Left lung (tissue), 10 donors: Measurements from ENCODE around the gene CS. TPM values are rescaled to one million over a fixed set of nuclear protein-coding genes. Genes with fewer than 3 reads are reported as not detected.

Experiments used
- ATAC-seq: fragments of 200-7000 bp; cut with Tn5 transposase; one replicate; pipeline ENCODE4 v1.9.1; 2020; ENCODE audit warnings: moderate library complexity
- DNase-seq, 4 donors: peaks; one replicate each; pipeline ENCODE4 v3.0.0-alpha.2; 2013 to 2020
- H3K27ac ChIP-seq, 2 donors: fragments of 200-600 bp; sonication (generic) in 1 of 2; one replicate each; pipeline versions ENCODE4 v1.5.0 to v1.8.0; 2020 to 2021
- H3K27me3 ChIP-seq, 2 donors: fragments of 200-600 bp; sonication (generic) in 1 of 2; one replicate each; pipeline versions ENCODE4 v1.5.0 to v1.8.0; 2020 to 2021
- H3K36me3 ChIP-seq, 2 donors: fragments of 200-600 bp; sonication (generic) in 1 of 2; one replicate each; pipeline versions ENCODE4 v1.5.0 to v1.8.0; 2020 to 2021
- H3K4me1 ChIP-seq, 2 donors: fragments of 200-600 bp; one replicate each; pipeline ENCODE4 v1.8.0; 2021
- H3K4me3 ChIP-seq, 2 donors: fragments of 200-600 bp; sonication (generic) in 1 of 2; one replicate each; pipeline versions ENCODE4 v1.5.0 to v1.8.0; 2020 to 2021; ENCODE audit warnings: mild to moderate bottlenecking in 1 of 2
- H3K9me3 ChIP-seq, 2 donors: fragments of 200-600 bp; sonication (generic) in 1 of 2; one replicate each; pipeline versions ENCODE4 v1.5.0 to v1.8.0; 2020 to 2021
- intact Hi-C, 2 donors: fragments of 100-400 bp; cut with DNase I; formaldehyde crosslinking; loops; one replicate each; pipeline versions ENCODE4 v1.11.2 to v1.14.2; 2022
- polyA plus RNA-seq, 6 donors: library from polyadenylated mRNA; unstranded; fragments of 120-200 nt; gene quantifications; one replicate each; pipeline ENCODE4 v1.2.1, GENCODE V29; 2013; ENCODE audit not compliant: insufficient read length in 6 of 6
- total RNA-seq, 2 donors: library from RNA; stranded (reverse); fragmentation: NEBNext Ultra II Directional; extraction: Animal tissue kit (Norgen Biotek cat#: 25700); gene quantifications; one replicate each; pipeline ENCODE4 v1.2.1, GENCODE V29; 2021
- TF ChIP-seq, protein P1 (sequence below), 2 donors: fragments of 200-600 bp; sonication (generic) in 1 of 2; IDR thresholded peaks; one replicate each; pipeline versions ENCODE4 v1.5.0 to v1.8.0; 2021; ENCODE audit warnings: antibody characterized with exemption in 2 of 2
- donor health status: DM: no; HTN: yes; CAD: no.
- donor health status: DM: no; HTN: no; CAD: no.

Gene CS
- total and polyA plus RNA-seq, 8 donors: 162 to 213 (median 183) TPM

DNA sequence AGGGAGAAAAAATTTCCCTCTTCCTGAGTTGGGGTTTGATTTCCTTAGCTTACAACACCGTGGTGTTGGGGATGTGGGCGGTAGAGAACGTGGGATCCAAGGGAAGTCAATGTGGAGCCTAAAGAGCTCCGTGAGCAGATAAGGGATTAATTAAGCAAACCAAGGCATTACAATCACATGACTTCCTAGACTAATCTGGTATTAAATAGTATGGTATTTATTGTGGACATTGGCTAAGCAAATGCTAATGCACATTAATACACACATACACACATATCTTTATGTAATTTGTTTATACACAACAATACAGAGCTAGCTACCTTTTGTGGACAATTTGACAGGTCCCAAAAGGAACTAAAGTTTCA is 77.6 kb downstream of the CS start:
- TF ChIP-seq, protein P1, sequence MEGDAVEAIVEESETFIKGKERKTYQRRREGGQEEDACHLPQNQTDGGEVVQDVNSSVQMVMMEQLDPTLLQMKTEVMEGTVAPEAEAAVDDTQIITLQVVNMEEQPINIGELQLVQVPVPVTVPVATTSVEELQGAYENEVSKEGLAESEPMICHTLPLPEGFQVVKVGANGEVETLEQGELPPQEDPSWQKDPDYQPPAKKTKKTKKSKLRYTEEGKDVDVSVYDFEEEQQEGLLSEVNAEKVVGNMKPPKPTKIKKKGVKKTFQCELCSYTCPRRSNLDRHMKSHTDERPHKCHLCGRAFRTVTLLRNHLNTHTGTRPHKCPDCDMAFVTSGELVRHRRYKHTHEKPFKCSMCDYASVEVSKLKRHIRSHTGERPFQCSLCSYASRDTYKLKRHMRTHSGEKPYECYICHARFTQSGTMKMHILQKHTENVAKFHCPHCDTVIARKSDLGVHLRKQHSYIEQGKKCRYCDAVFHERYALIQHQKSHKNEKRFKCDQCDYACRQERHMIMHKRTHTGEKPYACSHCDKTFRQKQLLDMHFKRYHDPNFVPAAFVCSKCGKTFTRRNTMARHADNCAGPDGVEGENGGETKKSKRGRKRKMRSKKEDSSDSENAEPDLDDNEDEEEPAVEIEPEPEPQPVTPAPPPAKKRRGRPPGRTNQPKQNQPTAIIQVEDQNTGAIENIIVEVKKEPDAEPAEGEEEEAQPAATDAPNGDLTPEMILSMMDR (IDR thresholded peaks at IDR 0.05): no peak
- no peaks in the 10 kb centered on the region for H3K27me3 ChIP-seq
- no peak for DNase-seq
- H3K4me3 ChIP-seq: peak overlapping the region; percentile 74 to 77
- intact Hi-C loops: no loop called here
- H3K4me1 ChIP-seq: peaks cover 14 to 52% of the 10 kb centered on the region in 2 donors
- ATAC-seq: no peak
- no peaks in the 10 kb centered on the region for H3K9me3 ChIP-seq
- H3K36me3 ChIP-seq: peaks cover 0 to 2% of the 10 kb centered on the region in 2 donors
- H3K27ac ChIP-seq: peak overlapping the region; percentile 96 to 99

- Histone ChIP-seq H3K27me3 (no peaks in the 10 kb centered on the region), H3K36me3 (peaks cover 0 to 5% of the 10 kb centered on the region in 2 donors), H3K9me3 (no peaks in the 10 kb centered on the region), H3K27ac (peak within 1 kb of the TSS; percentile 96 to 99), H3K4me3 (peak within 1 kb of the TSS; percentile 74 to 77), H3K4me1 (peaks cover 14 to 52% of the 10 kb centered on the region in 2 donors)
- TF ChIP-seq, protein P1 (IDR thresholded peaks at IDR 0.05): no peak
- DNase-seq (peak; percentile 97 to 99 (median 98)), ATAC-seq (peak; percentile 87)
- intact Hi-C loops: no loop called here
Measured at GRCh38 chr12:56221757-56222530, 78.2 kb downstream of the CS start, which contains the start of gene RNF41. RNF41 (minus strand) TSS chr12:56221922; CDS start chr12:56214047, 7,875 bp downstream.

Other genes starting within 250 kb of the CS start
- gene ERBB3, start 220.2 kb downstream of the CS start, total RNA-seq: 10 to 100 TPM; 38.6 to 88.8 TPM
- 10 to 100 TPM; 77.8 to 96.1 (median 82.1) TPM for gene ERBB3, start 220.2 kb downstream of the CS start, polyA plus RNA-seq
- gene PA2G4, start 195.8 kb downstream of the CS start, total RNA-seq: 100 to 1,000 TPM in 1 of 2 donors, 10 to 100 TPM in 1; 62.0 to 103 TPM
- 100 to 1,000 TPM; 120 to 151 (median 133) TPM for gene PA2G4, start 195.8 kb downstream of the CS start, polyA plus RNA-seq
- gene RPL41, start 183.7 kb downstream of the CS start, total RNA-seq: 1,000 to 10,000 TPM; 3,023 to 3,157 TPM
- 1,000 to 10,000 TPM; 6,005 to 6,852 (median 6,180) TPM for gene RPL41, start 183.7 kb downstream of the CS start, polyA plus RNA-seq
- gene ZC3H10, start 182.1 kb downstream of the CS start, total RNA-seq: 1 to 10 TPM; 6.0 to 8.7 TPM
- gene ZC3H10, start 182.1 kb downstream of the CS start, polyA plus RNA-seq: 1 to 10 TPM; 4.2 to 6.7 (median 5.5) TPM
- gene ESYT1, start 172.1 kb downstream of the CS start, total RNA-seq: 100 to 1,000 TPM; 102 to 116 TPM
- 10 to 100 TPM; 80.9 to 94.5 (median 90.2) TPM for gene ESYT1, start 172.1 kb downstream of the CS start, polyA plus RNA-seq
- gene MYL6B, start 147.7 kb downstream of the CS start, total RNA-seq: 10 to 100 TPM; 32.6 to 43.1 TPM
- 100 to 1,000 TPM; 153 to 193 (median 173) TPM for gene MYL6B, start 147.7 kb downstream of the CS start, polyA plus RNA-seq
- 1,000 to 10,000 TPM; 1,768 to 1,773 TPM for gene MYL6, start 142.0 kb downstream of the CS start, total RNA-seq
- gene MYL6, start 142.0 kb downstream of the CS start, polyA plus RNA-seq: 1,000 to 10,000 TPM; 1,831 to 2,250 (median 2,105) TPM
- gene SMARCC2, start 110.8 kb downstream of the CS start, total RNA-seq: 10 to 100 TPM; 84.3 to 84.9 TPM
- 100 to 1,000 TPM; 113 to 139 (median 121) TPM for gene SMARCC2, start 110.8 kb downstream of the CS start, polyA plus RNA-seq
- 10 to 100 TPM; 50.3 to 51.4 TPM for gene RNF41, start 78.4 kb downstream of the CS start, total RNA-seq
- 10 to 100 TPM; 41.5 to 47.1 (median 42.0) TPM for gene RNF41, start 78.4 kb downstream of the CS start, polyA plus RNA-seq
- 10 to 100 TPM; 32.6 to 33.8 TPM for gene NABP2, start 76.0 kb downstream of the CS start, total RNA-seq
- gene NABP2, start 76.0 kb downstream of the CS start, polyA plus RNA-seq: 10 to 100 TPM; 21.8 to 28.5 (median 24.7) TPM
- under 1 TPM in 1 of 2 donors, not detected in 1; 0.29 TPM for gene SLC39A5, start 70.3 kb downstream of the CS start, total RNA-seq
- 1 to 10 TPM; 2.0 to 6.6 (median 4.0) TPM for gene SLC39A5, start 70.3 kb downstream of the CS start, polyA plus RNA-seq
- 10 to 100 TPM; 33.3 to 39.3 TPM for gene ANKRD52, start 41.9 kb downstream of the CS start, total RNA-seq
- 10 to 100 TPM; 24.6 to 40.1 (median 31.7) TPM for gene ANKRD52, start 41.9 kb downstream of the CS start, polyA plus RNA-seq
- 10 to 100 TPM in 1 of 2 donors, 1 to 10 TPM in 1; 9.4 to 10.9 TPM for gene COQ10A, start 33.4 kb downstream of the CS start, total RNA-seq
- 10 to 100 TPM; 13.6 to 19.8 (median 14.8) TPM for gene COQ10A, start 33.4 kb downstream of the CS start, polyA plus RNA-seq
- 100 to 1,000 TPM; 135 to 152 TPM for gene CNPY2, start 15.7 kb upstream of the CS start, total RNA-seq
- gene CNPY2, start 15.7 kb upstream of the CS start, polyA plus RNA-seq: 100 to 1,000 TPM; 126 to 168 (median 146) TPM
- 10 to 100 TPM; 49.9 to 58.4 TPM for gene PAN2, start 33.7 kb upstream of the CS start, total RNA-seq
- 100 to 1,000 TPM in 1 of 6 donors, 10 to 100 TPM in 5; 66.7 to 107 (median 82.0) TPM for gene PAN2, start 33.7 kb upstream of the CS start, polyA plus RNA-seq
- 1 to 10 TPM in 1 of 2 donors, under 1 TPM in 1; 0.73 to 1.0 TPM for gene IL23A, start 38.6 kb upstream of the CS start, total RNA-seq
- gene IL23A, start 38.6 kb upstream of the CS start, polyA plus RNA-seq: 1 to 10 TPM in 3 of 6 donors, under 1 TPM in 3; 0.69 to 1.3 (median 1.0) TPM
- gene STAT2, start 59.8 kb upstream of the CS start, total RNA-seq: 100 to 1,000 TPM; 175 to 187 TPM
- gene STAT2, start 59.8 kb upstream of the CS start, polyA plus RNA-seq: 100 to 1,000 TPM; 133 to 194 (median 162) TPM
- gene APOF, start 62.5 kb upstream of the CS start, total RNA-seq: not detected
- under 1 TPM in 3 of 6 donors, not detected in 3; 0.13 to 0.18 (median 0.13) TPM for gene APOF, start 62.5 kb upstream of the CS start, polyA plus RNA-seq
- 10 to 100 TPM; 15.0 to 22.1 TPM for gene TIMELESS, start 149.1 kb upstream of the CS start, total RNA-seq
- 10 to 100 TPM; 27.1 to 38.0 (median 32.3) TPM for gene TIMELESS, start 149.1 kb upstream of the CS start, polyA plus RNA-seq
- not detected for gene MIP, start 154.3 kb upstream of the CS start, total RNA-seq
- gene MIP, start 154.3 kb upstream of the CS start, polyA plus RNA-seq: under 1 TPM in 1 of 6 donors, not detected in 5; 0.18 TPM
- 1 to 10 TPM; 2.5 to 3.3 TPM for gene SPRYD4, start 168.2 kb upstream of the CS start, total RNA-seq
- gene SPRYD4, start 168.2 kb upstream of the CS start, polyA plus RNA-seq: 1 to 10 TPM; 4.6 to 5.9 (median 5.7) TPM
- gene GLS2, start 187.8 kb upstream of the CS start, total RNA-seq: 1 to 10 TPM; 3.0 to 5.9 TPM
- gene GLS2, start 187.8 kb upstream of the CS start, polyA plus RNA-seq: 1 to 10 TPM; 2.3 to 3.4 (median 2.7) TPM
- gene RBMS2, start 221.5 kb upstream of the CS start, total RNA-seq: 100 to 1,000 TPM in 1 of 2 donors, 10 to 100 TPM in 1; 81.2 to 113 TPM
- 10 to 100 TPM; 49.0 to 74.9 (median 67.1) TPM for gene RBMS2, start 221.5 kb upstream of the CS start, polyA plus RNA-seq